GM19372 (cell line): ENCODE data around the gene ECHDC3.

Experiments
- ATAC-seq: cut with Tn5 transposase; IDR thresholded peaks from one replicate; pipeline ENCODE4 v1.9.1; 2021; ENCODE audit warnings: mild to moderate bottlenecking, low read depth, moderate library complexity; ENCODE audit not compliant: unreplicated experiment

ECHDC3 gene

GRCh38 chr10:11808808-11809207, 66.6 kb downstream of the ECHDC3 start:
- no peak for ATAC-seq

- ATAC-seq = no peak
These were observed 68.2 kb downstream of the ECHDC3 start for GRCh38 chr10:11810313-11810766.

DNA sequence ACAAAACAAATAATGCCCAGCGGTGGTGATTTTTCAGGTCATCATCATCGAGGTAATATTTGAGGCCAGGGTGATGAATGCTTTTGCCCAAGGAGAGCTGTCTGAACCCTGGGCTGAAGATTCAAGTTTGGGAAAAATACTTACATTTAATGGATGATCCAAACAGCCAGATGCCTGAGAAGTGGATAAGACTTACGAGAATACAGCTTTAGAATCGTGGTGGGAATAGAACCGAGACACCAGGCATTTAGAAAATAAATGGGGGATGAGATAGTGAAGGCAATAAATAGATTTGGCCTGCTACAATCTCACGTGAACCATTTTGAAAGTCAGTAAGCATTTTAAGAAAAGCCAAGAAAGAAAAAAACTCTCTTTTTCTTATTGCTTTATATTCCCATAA, 68.8 kb downstream of the ECHDC3 start:
- no peak for ATAC-seq

- ATAC-seq = no peak
These were observed 71.0 kb downstream of the ECHDC3 start for GRCh38 chr10:11813177-11813576.
